WI38 (cell line): ENCODE data around the gene PNKP.

Experiments used
- H3K4me3 ChIP-seq: 2 replicates; pipeline ENCODE4 v1.5.1; 2011; ENCODE audit warnings: low read depth, mild to moderate bottlenecking, control low read depth, low read length
- TF ChIP-seq, protein P1 (sequence below): IDR thresholded peaks from 2 replicates; pipeline ENCODE4 v1.5.1; 2012; ENCODE audit warnings: low read depth, mild to moderate bottlenecking, control low read depth, low read length

PNKP gene

DNA sequence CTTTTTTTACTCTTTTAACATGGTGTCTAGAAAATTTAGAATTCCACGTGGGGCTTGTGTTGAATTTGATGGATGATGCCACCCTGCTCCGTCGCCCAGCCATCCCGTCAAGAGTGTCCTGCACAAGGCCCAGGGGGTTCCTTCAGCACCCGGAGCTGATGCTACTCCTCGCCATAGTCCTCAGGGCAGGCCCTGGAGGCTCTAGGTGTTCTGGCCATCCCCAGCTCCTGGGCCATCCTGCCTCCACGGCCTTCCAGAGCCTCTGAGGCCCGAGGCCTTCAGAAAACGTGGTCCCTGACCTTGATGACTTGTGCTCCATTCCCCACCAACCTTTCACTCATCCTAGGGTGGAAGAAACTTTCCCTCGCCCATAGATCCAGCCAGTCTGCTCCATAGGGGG lies 6.5 kb upstream of the PNKP start:
- TF ChIP-seq, protein P1, sequence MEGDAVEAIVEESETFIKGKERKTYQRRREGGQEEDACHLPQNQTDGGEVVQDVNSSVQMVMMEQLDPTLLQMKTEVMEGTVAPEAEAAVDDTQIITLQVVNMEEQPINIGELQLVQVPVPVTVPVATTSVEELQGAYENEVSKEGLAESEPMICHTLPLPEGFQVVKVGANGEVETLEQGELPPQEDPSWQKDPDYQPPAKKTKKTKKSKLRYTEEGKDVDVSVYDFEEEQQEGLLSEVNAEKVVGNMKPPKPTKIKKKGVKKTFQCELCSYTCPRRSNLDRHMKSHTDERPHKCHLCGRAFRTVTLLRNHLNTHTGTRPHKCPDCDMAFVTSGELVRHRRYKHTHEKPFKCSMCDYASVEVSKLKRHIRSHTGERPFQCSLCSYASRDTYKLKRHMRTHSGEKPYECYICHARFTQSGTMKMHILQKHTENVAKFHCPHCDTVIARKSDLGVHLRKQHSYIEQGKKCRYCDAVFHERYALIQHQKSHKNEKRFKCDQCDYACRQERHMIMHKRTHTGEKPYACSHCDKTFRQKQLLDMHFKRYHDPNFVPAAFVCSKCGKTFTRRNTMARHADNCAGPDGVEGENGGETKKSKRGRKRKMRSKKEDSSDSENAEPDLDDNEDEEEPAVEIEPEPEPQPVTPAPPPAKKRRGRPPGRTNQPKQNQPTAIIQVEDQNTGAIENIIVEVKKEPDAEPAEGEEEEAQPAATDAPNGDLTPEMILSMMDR: no peak

DNA sequence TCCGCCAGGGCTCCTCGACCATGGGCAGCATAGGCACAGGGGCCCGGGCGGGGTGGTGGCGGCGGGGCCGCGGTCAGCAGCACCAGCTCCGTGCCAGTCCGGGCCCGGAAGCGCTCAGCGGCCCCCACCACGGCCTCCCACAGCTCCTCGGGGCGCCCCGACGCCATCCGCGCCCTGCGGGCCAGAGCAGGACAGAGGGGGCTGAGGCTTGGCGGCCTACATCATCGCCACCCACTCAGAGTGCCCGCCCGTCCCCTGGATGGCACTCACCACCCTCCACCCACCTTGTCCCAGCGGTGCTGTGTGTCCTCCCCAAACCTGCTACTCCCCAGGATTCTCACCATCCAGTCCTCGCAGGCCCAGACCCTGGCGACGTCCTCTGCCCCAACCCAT lies 5.7 kb upstream of the PNKP start:
- no peak overlapping the region for H3K4me3 ChIP-seq
- TF ChIP-seq, protein P1: no peak

More for the DNA sequence above, 6.5 kb upstream of the PNKP start:
- no peak overlapping the region for H3K4me3 ChIP-seq

DNA sequence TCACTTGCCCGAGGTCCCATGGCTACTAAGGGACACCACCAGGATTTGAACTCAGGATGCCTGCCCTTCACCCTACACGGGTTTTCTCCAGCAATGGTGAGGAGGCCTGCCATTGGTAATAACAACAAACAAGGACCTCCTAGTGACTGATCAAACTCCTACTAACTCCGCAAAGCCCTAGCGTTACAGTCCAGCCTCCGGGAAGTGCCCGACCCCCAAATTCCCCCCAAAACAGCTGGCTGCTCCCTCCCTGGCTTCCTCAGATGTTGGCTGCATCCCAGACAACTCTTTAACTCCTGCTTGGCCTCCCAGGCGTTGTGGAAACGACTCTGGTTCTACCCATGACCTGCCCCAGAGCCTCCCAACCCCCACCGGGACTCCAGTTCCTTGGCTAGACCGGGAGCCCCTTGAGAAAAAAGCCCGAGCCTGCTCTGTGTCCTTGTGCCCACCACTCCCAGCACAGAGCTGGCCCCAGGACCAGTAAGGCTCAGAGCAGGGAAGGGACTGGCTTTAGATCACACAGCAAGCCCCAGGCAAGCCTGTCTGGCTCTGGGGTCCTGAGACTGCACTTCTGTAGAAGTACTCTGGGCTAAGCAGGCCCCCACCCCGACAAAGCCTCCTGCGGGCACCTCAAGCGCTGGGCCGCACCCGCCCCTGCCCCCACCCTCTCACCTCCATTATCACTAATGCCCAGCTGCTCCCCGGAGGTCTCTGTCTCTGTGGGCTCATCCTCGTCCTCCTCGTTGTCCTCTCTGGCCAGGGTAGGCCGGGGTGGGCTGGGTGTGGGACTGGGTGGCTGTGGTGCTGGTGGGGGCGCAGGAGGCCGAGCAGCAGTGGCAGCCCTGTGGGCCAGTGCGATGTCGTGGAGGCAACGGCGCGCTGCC lies 5.1 kb upstream of the PNKP start:
- no peak overlapping the region for H3K4me3 ChIP-seq
- TF ChIP-seq, protein P1: no peak

DNA sequence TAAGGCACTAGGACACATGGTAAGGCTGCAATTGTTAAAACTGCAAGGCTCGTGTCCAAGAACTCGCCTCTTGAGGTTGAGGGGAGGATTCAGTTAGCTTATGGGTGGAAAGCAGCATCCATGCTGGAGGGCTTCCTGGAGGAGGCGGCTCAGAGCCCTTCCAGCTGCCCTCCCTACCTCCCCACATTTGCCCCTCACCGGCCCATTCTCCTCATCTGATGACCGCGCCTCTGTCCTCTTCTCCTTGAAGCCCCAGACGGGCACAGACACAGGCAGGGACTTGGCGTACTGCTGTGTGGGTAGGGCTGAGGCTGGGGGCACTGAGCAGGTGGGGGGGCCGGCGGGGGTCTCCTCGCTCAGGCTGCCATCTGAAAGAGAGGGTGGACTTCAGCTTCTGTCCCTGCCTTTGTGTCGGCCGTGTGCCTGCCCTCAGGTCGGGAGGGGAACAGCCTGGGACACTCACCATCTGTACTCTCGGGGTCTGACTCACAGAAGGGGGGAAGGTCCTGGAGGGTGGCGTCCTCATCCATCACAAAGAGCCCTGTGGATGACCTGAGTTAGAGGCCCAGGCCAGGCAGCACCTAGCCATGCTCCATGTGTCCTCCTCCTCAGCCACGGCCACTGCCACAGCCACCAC lies 4.1 kb upstream of the PNKP start:
- TF ChIP-seq, protein P1: no peak
- no peak overlapping the region for H3K4me3 ChIP-seq

DNA sequence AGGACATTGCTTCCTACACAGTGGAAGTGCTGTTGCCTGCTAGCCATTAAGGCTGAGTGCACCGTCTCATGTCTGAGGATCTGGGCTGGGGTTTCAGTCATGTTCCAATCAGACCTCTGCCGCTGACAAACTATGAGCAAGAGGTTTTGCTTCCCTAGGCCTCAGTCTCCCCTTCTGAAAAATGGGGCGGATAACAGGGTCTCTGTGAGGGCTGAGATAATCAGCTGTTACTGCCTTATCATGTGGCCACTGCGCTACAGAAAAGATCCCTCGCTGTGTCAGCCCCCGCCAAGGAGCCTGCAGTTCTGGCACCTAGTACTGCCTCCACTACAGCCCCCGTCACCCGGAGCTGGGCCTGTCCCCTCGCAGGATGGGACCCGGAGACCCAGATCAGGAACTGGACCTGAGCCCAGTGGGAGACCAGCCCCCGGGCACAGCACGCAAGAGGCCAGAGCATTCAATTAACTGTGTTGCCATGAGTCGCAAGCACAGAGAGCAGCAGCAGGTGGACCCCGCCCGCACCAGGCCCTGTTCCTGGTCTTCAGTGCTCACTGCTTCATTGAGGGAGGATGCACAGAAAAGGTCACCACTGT lies 3.0 kb upstream of the PNKP start:
- TF ChIP-seq, protein P1: no peak
- peak overlapping the region; percentile 49 for H3K4me3 ChIP-seq

- H3K4me3 ChIP-seq: peak overlapping the region; percentile 49
- TF ChIP-seq, protein P1: no peak
Observed at GRCh38 chr19:49869484-49870308, 2.3 kb upstream of the PNKP start.
